HFFc6 (cell line): Measurements from ENCODE around the gene CSK. TPM values are rescaled to one million over a fixed set of nuclear protein-coding genes. Genes with fewer than 3 reads are reported as not detected.

Experiments
- DNase-seq: peaks from one replicate; pipeline ENCODE4 v3.0.0-alpha.2; 2018
- H3K27ac Mint-ChIP-seq: 2 replicates; pipeline ENCODE4 v1.8.0; 2020; ENCODE audit warnings: mild to moderate bottlenecking, mixed read lengths
- H3K27me3 Mint-ChIP-seq: 2 replicates; pipeline ENCODE4 v1.8.0; 2021; ENCODE audit warnings: mild to moderate bottlenecking, moderate library complexity, mixed read lengths; ENCODE audit not compliant: insufficient read depth
- H3K36me3 Mint-ChIP-seq: 2 replicates; pipeline ENCODE4 v1.8.0; 2021; ENCODE audit warnings: low read depth, mixed read lengths
- H3K4me1 Mint-ChIP-seq: 2 replicates; pipeline ENCODE4 v1.8.0; 2020; ENCODE audit warnings: low read depth, mixed read lengths
- H3K4me3 Mint-ChIP-seq: 2 replicates; pipeline ENCODE4 v1.8.0; 2020; ENCODE audit warnings: mild to moderate bottlenecking, moderate library complexity, mixed read lengths
- H3K9me3 Mint-ChIP-seq: 2 replicates; pipeline ENCODE4 v1.8.0; 2020; ENCODE audit warnings: mild to moderate bottlenecking, mixed read lengths
- total RNA-seq, 6 experiments: library from RNA; stranded (reverse); fragmentation: NEBNext Ultra II Directional; extraction: Animal tissue kit (Norgen Biotek cat#: 25700); gene quantifications; 2 replicates in 1 of 6; 3 replicates in 5 of 6; pipeline ENCODE4 v1.2.3, GENCODE V29; 2021
- TF ChIP-seq, protein P1 (sequence below): fragments of 200-600 bp; sonication (generic); IDR thresholded peaks from 2 replicates; pipeline ENCODE4 v1.5.0; 2021; ENCODE audit warnings: antibody characterized with exemption, mild to moderate bottlenecking

The CSK gene
- total RNA-seq, 6 experiments from 2014 or later = 48.8 to 59.0 (median 53.3) TPM

DNA sequence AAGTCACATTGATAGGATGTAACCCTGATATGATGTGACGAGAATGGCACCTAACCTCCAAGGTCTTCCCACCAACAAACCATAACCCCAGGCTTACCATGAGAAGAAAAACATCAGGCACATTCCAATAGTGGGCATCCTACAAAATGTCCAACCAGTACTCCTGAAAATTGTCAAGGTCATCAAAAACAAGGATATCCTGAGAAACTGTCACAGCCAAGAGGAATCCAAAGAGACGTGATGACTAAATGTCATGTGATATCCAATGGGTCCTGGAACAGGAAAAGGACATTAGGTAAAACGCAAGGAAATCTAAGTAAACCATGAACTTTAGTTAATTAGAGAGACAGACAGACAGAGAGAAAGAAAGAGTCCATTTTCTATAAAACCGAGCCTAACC, 35.5 kb upstream of the CSK start:
- DNase-seq = no peak
- peaks cover 5% of the 10 kb centered on the region; the same call in 1 of the 2 replicates for H3K36me3 Mint-ChIP-seq
- no peaks in the 10 kb centered on the region for H3K4me1 Mint-ChIP-seq
- TF ChIP-seq, protein P1, sequence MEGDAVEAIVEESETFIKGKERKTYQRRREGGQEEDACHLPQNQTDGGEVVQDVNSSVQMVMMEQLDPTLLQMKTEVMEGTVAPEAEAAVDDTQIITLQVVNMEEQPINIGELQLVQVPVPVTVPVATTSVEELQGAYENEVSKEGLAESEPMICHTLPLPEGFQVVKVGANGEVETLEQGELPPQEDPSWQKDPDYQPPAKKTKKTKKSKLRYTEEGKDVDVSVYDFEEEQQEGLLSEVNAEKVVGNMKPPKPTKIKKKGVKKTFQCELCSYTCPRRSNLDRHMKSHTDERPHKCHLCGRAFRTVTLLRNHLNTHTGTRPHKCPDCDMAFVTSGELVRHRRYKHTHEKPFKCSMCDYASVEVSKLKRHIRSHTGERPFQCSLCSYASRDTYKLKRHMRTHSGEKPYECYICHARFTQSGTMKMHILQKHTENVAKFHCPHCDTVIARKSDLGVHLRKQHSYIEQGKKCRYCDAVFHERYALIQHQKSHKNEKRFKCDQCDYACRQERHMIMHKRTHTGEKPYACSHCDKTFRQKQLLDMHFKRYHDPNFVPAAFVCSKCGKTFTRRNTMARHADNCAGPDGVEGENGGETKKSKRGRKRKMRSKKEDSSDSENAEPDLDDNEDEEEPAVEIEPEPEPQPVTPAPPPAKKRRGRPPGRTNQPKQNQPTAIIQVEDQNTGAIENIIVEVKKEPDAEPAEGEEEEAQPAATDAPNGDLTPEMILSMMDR = no peak
- H3K4me3 Mint-ChIP-seq = no peak overlapping the region
- no peak overlapping the region for H3K27ac Mint-ChIP-seq
- H3K27me3 Mint-ChIP-seq = peaks cover 14% of the 10 kb centered on the region
- peaks cover 8% of the 10 kb centered on the region for H3K9me3 Mint-ChIP-seq

DNA sequence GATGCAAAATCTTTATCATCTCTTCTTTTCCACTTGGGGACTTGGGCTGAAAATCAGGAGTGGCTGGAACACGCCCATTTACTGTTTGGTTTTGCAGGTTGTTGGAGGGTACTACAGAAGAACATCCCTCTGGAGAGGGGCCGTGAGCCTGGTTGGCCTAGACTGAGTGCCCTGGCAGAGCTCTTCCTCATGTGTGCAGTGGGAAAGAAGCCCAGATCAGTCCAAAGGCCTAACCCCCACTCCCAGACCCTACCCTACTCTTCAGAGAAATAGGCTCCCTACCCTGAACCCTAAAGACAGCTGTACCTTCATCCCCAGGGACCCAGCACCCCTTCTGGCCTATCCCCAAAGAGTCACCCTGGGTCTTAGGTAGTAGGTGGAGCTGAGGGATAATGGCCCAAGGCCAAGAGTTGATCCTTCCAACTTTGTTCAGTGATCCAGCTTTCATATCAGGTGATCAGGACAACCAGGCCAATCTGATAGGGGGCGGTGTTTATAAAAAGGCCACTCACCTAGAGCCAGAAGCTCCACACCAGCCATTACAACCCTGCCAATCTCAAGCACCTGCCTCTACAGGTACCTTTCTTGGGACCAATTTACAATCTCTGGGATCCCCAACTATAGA, 33.4 kb upstream of the CSK start, which contains the start of gene CYP1A2:
CYP1A2 (plus strand) TSS at position 524 of the 625 bp plus-strand sequence. CDS start 894 bp downstream, outside the sequence.
- H3K27me3 Mint-ChIP-seq = peaks cover 6% of the 10 kb centered on the region
- no peak for DNase-seq
- H3K4me3 Mint-ChIP-seq = no peak within 1 kb of the TSS
- TF ChIP-seq, protein P1 = no peak
- no peak within 1 kb of the TSS for H3K27ac Mint-ChIP-seq
- peaks cover 12% of the 10 kb centered on the region for H3K4me1 Mint-ChIP-seq
- no peaks in the 10 kb centered on the region for H3K36me3 Mint-ChIP-seq
- no peaks in the 10 kb centered on the region for H3K9me3 Mint-ChIP-seq

DNA sequence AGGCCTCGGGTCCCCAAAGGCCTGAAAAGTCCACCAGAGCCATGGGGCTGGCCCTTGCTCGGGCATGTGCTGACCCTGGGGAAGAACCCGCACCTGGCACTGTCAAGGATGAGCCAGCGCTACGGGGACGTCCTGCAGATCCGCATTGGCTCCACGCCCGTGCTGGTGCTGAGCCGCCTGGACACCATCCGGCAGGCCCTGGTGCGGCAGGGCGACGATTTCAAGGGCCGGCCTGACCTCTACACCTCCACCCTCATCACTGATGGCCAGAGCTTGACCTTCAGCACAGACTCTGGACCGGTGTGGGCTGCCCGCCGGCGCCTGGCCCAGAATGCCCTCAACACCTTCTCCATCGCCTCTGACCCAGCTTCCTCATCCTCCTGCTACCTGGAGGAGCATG, 32.0 kb upstream of the CSK start:
- Mint-ChIP-seq H3K27me3 (peaks cover 6% of the 10 kb centered on the region), H3K9me3 (no peaks in the 10 kb centered on the region)
- TF ChIP-seq, protein P1 = no peak

DNA sequence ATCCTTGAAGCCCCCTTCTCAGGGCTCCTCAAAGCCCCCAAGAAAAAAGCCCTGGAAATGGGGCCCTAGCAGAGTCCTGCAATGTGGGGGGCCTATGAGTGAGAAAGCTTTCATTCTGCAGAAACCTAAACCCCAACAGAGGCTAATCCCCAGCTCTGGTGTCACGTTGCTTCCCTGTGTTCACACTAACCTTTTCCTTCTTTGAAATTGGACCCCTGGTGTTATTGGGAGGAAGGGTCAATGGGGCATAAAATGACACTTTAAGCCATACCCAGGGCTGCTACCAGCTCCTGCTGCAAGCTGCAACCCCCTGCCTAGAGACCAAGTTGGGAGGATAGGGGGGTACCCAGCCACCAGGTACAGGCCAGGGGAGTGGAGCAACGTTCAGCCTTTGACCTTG, 31.1 kb upstream of the CSK start:
- Mint-ChIP-seq H3K4me1 (peaks cover 12% of the 10 kb centered on the region), H3K4me3 (no peak overlapping the region), H3K27ac (no peak overlapping the region), H3K9me3 (no peaks in the 10 kb centered on the region), H3K36me3 (no peaks in the 10 kb centered on the region), H3K27me3 (peaks cover 6% of the 10 kb centered on the region)
- TF ChIP-seq, protein P1 = no peak
- DNase-seq = no peak

More for the DNA sequence above, 32.0 kb upstream of the CSK start:
- Mint-ChIP-seq H3K27ac (no peak overlapping the region), H3K4me1 (peaks cover 12% of the 10 kb centered on the region), H3K36me3 (no peaks in the 10 kb centered on the region), H3K4me3 (no peak overlapping the region)
- DNase-seq = no peak

DNA sequence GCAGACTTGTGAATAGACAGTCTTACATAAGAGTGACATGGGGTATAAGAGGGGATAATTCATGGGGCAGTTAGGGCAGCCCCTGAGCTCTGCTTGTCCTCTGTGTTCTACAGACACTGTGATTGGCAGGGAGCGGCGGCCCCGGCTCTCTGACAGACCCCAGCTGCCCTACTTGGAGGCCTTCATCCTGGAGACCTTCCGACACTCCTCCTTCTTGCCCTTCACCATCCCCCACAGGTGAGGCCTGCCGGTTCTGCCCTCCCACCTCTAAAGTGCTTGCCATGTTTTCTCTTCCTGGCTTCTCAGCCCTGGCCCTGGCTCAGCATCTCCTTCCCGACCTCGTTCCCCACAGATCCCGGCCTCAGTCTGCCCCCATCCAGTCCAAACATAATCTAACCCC, 29.9 kb upstream of the CSK start:
- H3K27ac Mint-ChIP-seq = no peak overlapping the region
- H3K4me3 Mint-ChIP-seq = no peak overlapping the region
- TF ChIP-seq, protein P1 = no peak
- no peak for DNase-seq
- H3K27me3 Mint-ChIP-seq = peaks cover 7% of the 10 kb centered on the region
- peaks cover 12% of the 10 kb centered on the region for H3K4me1 Mint-ChIP-seq
- no peaks in the 10 kb centered on the region for H3K36me3 Mint-ChIP-seq
- H3K9me3 Mint-ChIP-seq = no peaks in the 10 kb centered on the region
